OCI-LY1 (cell line): ENCODE data around the gene EME2.

ENCODE experiments used
- H2AFZ ChIP-seq: fragments of 200-600 bp; sonication (generic), shearing (Covaris generic); 2 replicates; pipeline ENCODE4 v1.6.0; 2014; ENCODE audit warnings: antibody characterized with exemption, mild to moderate bottlenecking, low read length
- H3F3A ChIP-seq: fragments of 200-600 bp; sonication (generic), shearing (Covaris generic); 2 replicates; pipeline ENCODE4 v1.6.0; 2014; ENCODE audit warnings: mild to moderate bottlenecking, antibody characterized with exemption, low read length, moderate library complexity; ENCODE audit not compliant: insufficient read depth
- H3K27ac ChIP-seq: fragments of 200-600 bp; sonication (generic); 2 replicates; pipeline ENCODE4 v1.5.1; 2014; ENCODE audit warnings: low read length, mixed run types, mild to moderate bottlenecking, low read depth; ENCODE audit not compliant: poor library complexity, severe bottlenecking
- H3K27me3 ChIP-seq: fragments of 200-600 bp; sonication (generic); 2 replicates; pipeline ENCODE4 v1.6.0; 2014; ENCODE audit warnings: antibody characterized with exemption, mild to moderate bottlenecking, low read length, moderate library complexity; ENCODE audit not compliant: insufficient read depth
- H3K36me3 ChIP-seq: fragments of 200-600 bp; sonication (generic); 2 replicates; pipeline ENCODE4 v1.6.1; 2014; ENCODE audit warnings: mild to moderate bottlenecking, antibody characterized with exemption, low read length, moderate library complexity, mixed read lengths; ENCODE audit not compliant: insufficient read depth
- H3K4me1 ChIP-seq: fragments of 200-600 bp; sonication (generic); 2 replicates; pipeline ENCODE4 v1.5.1; 2014; ENCODE audit warnings: mild to moderate bottlenecking, low read length, moderate library complexity; ENCODE audit not compliant: insufficient read depth, severe bottlenecking
- H3K4me2 ChIP-seq: fragments of 200-600 bp; sonication (generic), shearing (Covaris generic); 2 replicates; pipeline ENCODE4 v1.6.1; 2014; ENCODE audit warnings: low read length
- H3K4me3 ChIP-seq: fragments of 200-600 bp; sonication (generic); 2 replicates; pipeline ENCODE4 v1.5.1; 2014; ENCODE audit warnings: low read length, low read depth, mild to moderate bottlenecking, mixed read lengths; ENCODE audit not compliant: poor library complexity, severe bottlenecking
- H3K79me2 ChIP-seq: fragments of 200-600 bp; shearing (Covaris generic); 2 replicates; pipeline ENCODE4 v1.6.1; 2016; ENCODE audit warnings: mixed run types, low read length, mixed read lengths; ENCODE audit not compliant: insufficient read depth
- H3K9ac ChIP-seq: fragments of 200-600 bp; sonication (generic), shearing (Covaris generic); 2 replicates; pipeline ENCODE4 v1.6.1; 2014; ENCODE audit warnings: mild to moderate bottlenecking, low read length, mixed read lengths
- H3K9me2 ChIP-seq: fragments of 200-600 bp; sonication (generic), shearing (Covaris generic); 2 replicates; pipeline ENCODE4 v1.6.1; 2014; ENCODE audit warnings: low read depth, mild to moderate bottlenecking, low read length, mixed read lengths
- H3K9me3 ChIP-seq: fragments of 200-600 bp; shearing (Covaris generic); 2 replicates; pipeline ENCODE4 v1.6.1; 2014; ENCODE audit warnings: low read length, mixed read lengths
- H4K20me1 ChIP-seq: fragments of 200-600 bp; sonication (generic), shearing (Covaris generic); 2 replicates; pipeline ENCODE4 v1.6.0; 2016; ENCODE audit warnings: mild to moderate bottlenecking, low read length; ENCODE audit not compliant: insufficient read depth
- CTCF ChIP-seq: fragments of 200-600 bp; sonication (generic), shearing (Covaris generic); IDR thresholded peaks from 2 replicates; pipeline ENCODE4 v1.5.1; 2017; ENCODE audit warnings: mild to moderate bottlenecking, antibody characterized with exemption, low read length, moderate library complexity, mixed read lengths
- EZH2 ChIP-seq: fragments of 200-600 bp; sonication (generic), shearing (Covaris generic); IDR thresholded peaks from 2 replicates; pipeline ENCODE4 v1.8.0; 2017; ENCODE audit warnings: borderline replicate concordance, mixed run types, mild to moderate bottlenecking, antibody characterized with exemption, low read length, moderate library complexity, mixed read lengths

Gene EME2

GRCh38 chr16:1726661-1727502 lies 45.7 kb upstream of the EME2 start:
- Histone ChIP-seq H3K4me2 (no peak overlapping the region), H3K4me3 (no peak overlapping the region), H2AFZ (no peak overlapping the region), H3K36me3 (peaks cover 63% of the 10 kb centered on the region), H3K4me1 (peaks cover 15% of the 10 kb centered on the region), H3K79me2 (peaks cover 4% of the 10 kb centered on the region; the same call in 1 of the 2 replicates), H3K27ac (no peak overlapping the region), H3K27me3 (no peaks in the 10 kb centered on the region), H3K9ac (no peak overlapping the region), H3K9me2 (no peaks in the 10 kb centered on the region), H3K9me3 (no peaks in the 10 kb centered on the region), H4K20me1 (no peaks in the 10 kb centered on the region), H3F3A (0 out of 2 replicates have a peak, but pooled peaks cover 2% of the 10 kb centered on the region)
- TF ChIP-seq CTCF (no peak), EZH2 (no peak)

- Histone ChIP-seq H3K27me3 (no peaks in the 10 kb centered on the region), H3K9me3 (no peaks in the 10 kb centered on the region), H3K79me2 (peaks cover 4% of the 10 kb centered on the region; the same call in 1 of the 2 replicates), H3K4me2 (no peak overlapping the region), H3K4me1 (peaks cover 9% of the 10 kb centered on the region), H3K27ac (no peak overlapping the region), H3K36me3 (peaks cover 73% of the 10 kb centered on the region), H3K9me2 (no peaks in the 10 kb centered on the region), H4K20me1 (no peaks in the 10 kb centered on the region), H3K9ac (no peak overlapping the region), H2AFZ (no peak overlapping the region), H3K4me3 (no peak overlapping the region), H3F3A (no peaks in the 10 kb centered on the region)
- TF ChIP-seq CTCF (no peak), EZH2 (no peak)
These were observed 44.7 kb upstream of the EME2 start for GRCh38 chr16:1727651-1728624.

- H3K36me3 ChIP-seq, result peaks cover 81% of the 10 kb centered on the region
These were observed 43.6 kb upstream of the EME2 start for GRCh38 chr16:1729026-1729425.

More at GRCh38 chr16:1729026-1729425, 43.6 kb upstream of the EME2 start:
- Histone ChIP-seq H3K4me1 (no peaks in the 10 kb centered on the region), H3K79me2 (peaks cover under 1% of the 10 kb centered on the region; the same call in 1 of the 2 replicates), H3K4me3 (no peak overlapping the region), H3K4me2 (no peak overlapping the region), H4K20me1 (no peaks in the 10 kb centered on the region), H3K9me3 (no peaks in the 10 kb centered on the region), H3K9ac (no peak overlapping the region), H3F3A (no peaks in the 10 kb centered on the region), H3K9me2 (no peaks in the 10 kb centered on the region), H2AFZ (no peak overlapping the region), H3K27ac (no peak overlapping the region), H3K27me3 (no peaks in the 10 kb centered on the region)
- TF ChIP-seq CTCF (no peak), EZH2 (no peak)
